Mesodermal cell (in vitro differentiated cells): ENCODE measurements around the gene RCBTB2. TPM values are rescaled to one million over a fixed set of nuclear protein-coding genes. Genes with fewer than 3 reads are reported as not detected.
A peak's percentile ranks its signal among the peaks of the same experiment; 100 is the strongest.
"Not testable (repeated sequence)": the region's sequence is repeated elsewhere in the genome, so short reads cannot be mapped to it uniquely, and the experiment has no call there.

Experiments
- H3K27ac ChIP-seq: 2 replicates; pipeline ENCODE4 v1.7.0; 2013; ENCODE audit warnings: mild to moderate bottlenecking, low read depth, low read length, moderate library complexity; ENCODE audit not compliant: severe bottlenecking
- H3K36me3 ChIP-seq: 2 replicates; pipeline ENCODE4 v1.7.1; 2013; ENCODE audit warnings: mild to moderate bottlenecking, low read length, moderate library complexity; ENCODE audit not compliant: control insufficient read depth, insufficient read depth
- H3K4me1 ChIP-seq: one replicate; pipeline ENCODE4 v1.7.1; 2013; ENCODE audit warnings: mild to moderate bottlenecking, low read length; ENCODE audit not compliant: insufficient read depth, control insufficient read depth, poor library complexity, severe bottlenecking
- H3K4me3 ChIP-seq: 2 replicates; pipeline ENCODE4 v1.7.0; 2013; ENCODE audit warnings: low read length, control low read depth, mild to moderate bottlenecking; ENCODE audit not compliant: insufficient read depth, poor library complexity, severe bottlenecking; ENCODE audit errors: extremely low read depth
- H3K9me3 ChIP-seq: 2 replicates; pipeline ENCODE4 v1.7.1; 2013; ENCODE audit warnings: mild to moderate bottlenecking, low read length, moderate library complexity; ENCODE audit not compliant: control insufficient read depth
- WGBS, 2 experiments: methylation state at CpG; one replicate each; pipeline ENCODE4 v1.1.5; 2013; ENCODE audit warnings: missing lambda C conversion rate in 2 of 2; ENCODE audit not compliant: insufficient coverage in 2 of 2; 5-methylcytosine and 5-hydroxymethylcytosine counted together
- polyA plus RNA-seq, 2 experiments: library from polyadenylated mRNA; stranded (reverse); fragments of 50-300 nt; gene quantifications; one replicate each; pipeline ENCODE4 v1.2.3, GENCODE V29; 2013

RCBTB2 gene
- polyA plus RNA-seq (2013, experiment 1 of 2), result 15.6 TPM
- 13.9 TPM for polyA plus RNA-seq (2013, experiment 2 of 2)

GRCh38 chr13:48532506-48533499 is at the start of gene RCBTB2:
Gene RCBTB2, minus strand, starts transcription at chr13:48533080. Its CDS starts 11,141 bp downstream, at chr13:48521939.
- Histone ChIP-seq H3K4me3 (peak within 1 kb of the TSS; percentile 57), H3K4me1 (peaks cover 4% of the 10 kb centered on the region), H3K9me3 (peaks cover 5% of the 10 kb centered on the region), H3K27ac (peak within 1 kb of the TSS; percentile 90), H3K36me3 (no peaks in the 10 kb centered on the region)
- 4 to 5% methylated on average over 49 to 59 of the region's 84 CpGs for WGBS, 2 experiments

GRCh38 chr13:48582084-48582483 is 49.2 kb upstream of the RCBTB2 start:
- no peak overlapping the region for H3K4me3 ChIP-seq
- H3K4me1 ChIP-seq, result no peaks in the 10 kb centered on the region
- H3K9me3 ChIP-seq, result no peaks in the 10 kb centered on the region
- H3K27ac ChIP-seq, result no peak overlapping the region
- no peaks in the 10 kb centered on the region for H3K36me3 ChIP-seq
- WGBS, 2 experiments, result 88 to 96% methylated on average over 2 to 3 of the region's 3 CpGs

GRCh38 chr13:48580896-48581295 is 48.0 kb upstream of the RCBTB2 start:
- Histone ChIP-seq H3K4me1 (no peaks in the 10 kb centered on the region), H3K9me3 (no peaks in the 10 kb centered on the region), H3K27ac (no peak overlapping the region), H3K4me3 (no peak overlapping the region), H3K36me3 (no peaks in the 10 kb centered on the region)
- 83 to 86% methylated on average over 2 to 5 of the region's 6 CpGs for WGBS, 2 experiments

- H3K36me3 ChIP-seq, result no peaks in the 10 kb centered on the region
- no peak overlapping the region for H3K27ac ChIP-seq
- no peaks in the 10 kb centered on the region for H3K9me3 ChIP-seq
- WGBS, 2 experiments, result 50 to 89% methylated on average over 4 of the region's 8 CpGs
- no peak overlapping the region for H3K4me3 ChIP-seq
- H3K4me1 ChIP-seq, result no peaks in the 10 kb centered on the region
Observed at GRCh38 chr13:48580185-48580803, 47.4 kb upstream of the RCBTB2 start.

GRCh38 chr13:48579919-48580180 is 47.0 kb upstream of the RCBTB2 start:
- not testable (repeated sequence) for H3K4me3 ChIP-seq, H3K27ac ChIP-seq, H3K9me3 ChIP-seq, H3K4me1 ChIP-seq, H3K36me3 ChIP-seq
- 80% methylated on average over 1 of the region's 1 CpG; no CpG with 5 or more reads in 1 of the 2 experiments for WGBS, 2 experiments

- Histone ChIP-seq H3K4me1 (no peaks in the 10 kb centered on the region), H3K36me3 (no peaks in the 10 kb centered on the region), H3K4me3 (no peak overlapping the region), H3K27ac (no peak overlapping the region), H3K9me3 (no peaks in the 10 kb centered on the region)
- WGBS, 2 experiments, result 77 to 97% methylated on average over 4 to 5 of the region's 7 CpGs
Observed at GRCh38 chr13:48579165-48579918, 46.5 kb upstream of the RCBTB2 start.

GRCh38 chr13:48578516-48579164 is 45.8 kb upstream of the RCBTB2 start:
- H3K9me3 ChIP-seq, result no peaks in the 10 kb centered on the region
- no peak overlapping the region for H3K27ac ChIP-seq
- no peaks in the 10 kb centered on the region for H3K4me1 ChIP-seq
- H3K4me3 ChIP-seq, result no peak overlapping the region
- 100% methylated on average over 1 of the region's 3 CpGs for WGBS, 2 experiments
- no peaks in the 10 kb centered on the region for H3K36me3 ChIP-seq

GRCh38 chr13:48576448-48577010 is 43.6 kb upstream of the RCBTB2 start:
- 80 to 88% methylated on average over 2 to 3 of the region's 5 CpGs for WGBS, 2 experiments
- no peaks in the 10 kb centered on the region for H3K9me3 ChIP-seq

GRCh38 chr13:48575031-48575430 is 42.2 kb upstream of the RCBTB2 start:
- Histone ChIP-seq H3K9me3 (no peaks in the 10 kb centered on the region), H3K27ac (no peak overlapping the region), H3K36me3 (no peaks in the 10 kb centered on the region), H3K4me3 (no peak overlapping the region), H3K4me1 (peaks cover 4% of the 10 kb centered on the region)
- 100% methylated on average over 2 of the region's 5 CpGs; no CpG with 5 or more reads in 1 of the 2 experiments for WGBS, 2 experiments

More at GRCh38 chr13:48576448-48577010, 43.6 kb upstream of the RCBTB2 start:
- Histone ChIP-seq H3K36me3 (no peaks in the 10 kb centered on the region), H3K4me3 (no peak overlapping the region), H3K4me1 (peaks cover 1% of the 10 kb centered on the region), H3K27ac (no peak overlapping the region)
